Upper lobe of left lung (tissue), 4 donors: ENCODE data around the gene FBXL17.

Experiments used
- CTCF ChIP-seq, 6 experiments: fragments of 450-650 bp in 4 of 6; fragments of 200-600 bp in 2 of 6; sonication (generic) in 2 of 6; IDR thresholded peaks; one replicate each; pipeline ENCODE4 v1.5.1; 2016 to 2019; ENCODE audit warnings: antibody characterized with exemption in 6 of 6
- POLR2AphosphoS5 ChIP-seq, 2 donors: sonication (generic); formaldehyde crosslinking; IDR thresholded peaks; one replicate each; pipeline ENCODE4 v1.5.1; 2017; ENCODE audit warnings: antibody characterized with exemption in 2 of 2

GRCh38 chr5:107926121-107926520 is 455.8 kb downstream of the FBXL17 start:
- TF ChIP-seq CTCF (IDR thresholded peaks at IDR 0.05) (no peak), POLR2AphosphoS5 (IDR thresholded peaks at IDR 0.05) (no peak)
